ENCODE data around the gene PCSK2.

DNA sequence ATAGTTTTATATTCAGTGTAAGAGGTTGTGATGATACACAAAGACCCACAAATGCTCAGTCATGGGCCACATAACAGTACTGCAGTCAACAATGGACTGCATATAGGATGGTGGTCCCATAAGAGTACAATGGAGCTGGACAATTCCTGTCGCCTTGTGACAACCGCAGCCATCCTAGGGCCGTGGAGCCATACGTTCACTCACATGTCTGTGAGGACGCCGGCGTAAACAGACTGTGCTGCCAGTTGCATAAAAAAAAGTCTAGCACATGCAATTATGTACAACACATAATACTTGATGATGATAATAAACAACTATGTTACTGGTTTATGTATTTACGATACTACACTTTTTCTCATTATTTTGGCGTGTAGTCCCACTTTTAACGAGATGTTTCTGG, 273.4 kb downstream of the PCSK2 start:
- no peak for TF ChIP-seq EZH2phosphoT487 (IDR thresholded peaks at IDR 0.05; ENCODE audit: borderline replicate concordance, low read length)
- no peak for TF ChIP-seq CTCF (IDR thresholded peaks at IDR 0.05; ENCODE audit: low read depth, low read length, poor library complexity, severe bottlenecking)
